Nephron (organoid): ENCODE measurements around the gene UVRAG.

Experiments
- H3K27ac Mint-ChIP-seq, 3 experiments: 2 replicates each; pipeline ENCODE4 v1.8.0; 2020; ENCODE audit warnings: mixed read lengths in 3 of 3, mild to moderate bottlenecking in 2 of 3, moderate library complexity in 1 of 3
- H3K27me3 Mint-ChIP-seq: 2 replicates; pipeline ENCODE4 v1.8.0; 2021; ENCODE audit warnings: low read depth, mild to moderate bottlenecking, moderate library complexity, mixed read lengths
- H3K36me3 Mint-ChIP-seq: 2 replicates; pipeline ENCODE4 v1.8.0; 2020; ENCODE audit warnings: low read depth, mixed read lengths
- H3K4me1 Mint-ChIP-seq: 2 replicates; pipeline ENCODE4 v1.8.0; 2020; ENCODE audit warnings: mixed read lengths
- H3K4me3 Mint-ChIP-seq, 3 experiments: 2 replicates each; pipeline ENCODE4 v1.8.0; 2020; ENCODE audit warnings: mild to moderate bottlenecking in 3 of 3, mixed read lengths in 3 of 3, moderate library complexity in 2 of 3
- H3K9me3 Mint-ChIP-seq: 2 replicates; pipeline ENCODE4 v1.8.0; 2020; ENCODE audit warnings: mixed read lengths
- CTCF ChIP-seq, 3 experiments: fragments of 200-600 bp; sonication (generic); IDR thresholded peaks; one replicate each; pipeline ENCODE4 v1.5.0; 2021; ENCODE audit warnings: antibody characterized with exemption in 3 of 3; ENCODE audit not compliant: unreplicated experiment in 3 of 3

UVRAG gene

DNA sequence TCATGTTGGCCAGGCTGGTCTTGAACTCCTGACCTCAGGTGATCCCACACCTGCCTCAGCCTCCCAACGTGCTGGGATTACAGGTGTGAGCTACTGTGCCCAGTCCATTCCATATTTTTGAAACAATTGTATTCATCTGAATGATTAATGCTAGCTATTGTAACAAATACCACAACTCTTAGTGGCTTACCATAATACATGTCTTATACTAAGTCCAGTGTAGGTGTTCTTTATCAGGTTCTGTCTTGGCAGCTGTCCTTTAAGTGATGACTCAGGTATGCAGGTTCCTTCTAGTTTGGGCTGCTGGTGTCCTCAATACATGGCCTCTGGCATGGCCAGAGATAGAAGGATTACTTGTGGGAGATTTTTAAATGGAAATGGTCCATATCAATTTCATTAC lies 39.0 kb downstream of the UVRAG start:
- Mint-ChIP-seq H3K9me3 (no peaks in the 10 kb centered on the region), H3K4me3 (no peak overlapping the region), H3K4me1 (peaks cover 12% of the 10 kb centered on the region), H3K27ac (no peak overlapping the region), H3K36me3 (peaks cover 31% of the 10 kb centered on the region), H3K27me3 (no peaks in the 10 kb centered on the region)
- TF ChIP-seq CTCF (IDR thresholded peaks at IDR 0.05; ENCODE audit: unreplicated experiment in 3 of 3) = no peak

DNA sequence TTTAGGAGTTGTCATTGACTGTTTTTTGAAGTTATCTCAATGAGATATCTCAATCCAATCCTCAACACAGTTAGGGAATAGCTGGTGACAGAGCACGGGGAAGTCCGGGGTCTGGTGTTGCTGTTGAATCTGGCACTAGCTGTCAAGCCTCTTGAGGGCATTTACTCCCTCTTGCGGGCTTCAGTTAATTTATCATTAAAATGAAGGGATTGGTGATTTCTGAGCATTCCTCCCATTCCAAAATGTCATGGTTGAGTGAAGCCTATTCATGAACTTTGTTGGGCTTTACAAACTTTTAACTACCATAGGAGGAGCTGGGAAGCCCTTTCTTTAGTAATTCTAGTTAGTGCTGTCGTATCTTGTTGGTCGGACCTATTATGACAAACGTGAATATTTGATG lies 40.2 kb downstream of the UVRAG start:
- Mint-ChIP-seq H3K27ac (no peak overlapping the region), H3K4me3 (no peak overlapping the region), H3K4me1 (peaks cover 10% of the 10 kb centered on the region), H3K27me3 (no peaks in the 10 kb centered on the region), H3K36me3 (peaks cover 31% of the 10 kb centered on the region), H3K9me3 (no peaks in the 10 kb centered on the region)
- no peak for TF ChIP-seq CTCF (IDR thresholded peaks at IDR 0.05; ENCODE audit: unreplicated experiment in 3 of 3)

DNA sequence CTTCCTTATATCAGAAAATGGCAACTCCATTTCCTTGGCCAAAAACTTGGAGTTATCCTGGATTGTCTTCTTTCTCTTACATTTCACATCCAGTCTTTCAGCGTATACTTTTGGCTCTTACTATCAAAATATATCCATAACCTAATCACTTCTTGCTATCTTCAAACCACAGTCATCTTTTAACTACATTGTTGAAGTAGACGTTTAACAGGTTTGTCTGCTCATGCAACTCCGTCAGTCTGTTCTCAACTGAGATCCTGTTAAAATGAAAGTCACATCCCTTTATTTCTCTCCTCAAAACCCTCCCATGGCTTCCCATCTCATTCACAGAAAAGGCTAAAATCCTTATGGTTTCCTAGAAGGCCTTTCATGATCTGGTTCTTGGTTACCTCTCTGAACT lies 41.9 kb downstream of the UVRAG start:
- H3K4me3 Mint-ChIP-seq = no peak overlapping the region
- H3K36me3 Mint-ChIP-seq = peaks cover 31% of the 10 kb centered on the region
- H3K9me3 Mint-ChIP-seq = no peaks in the 10 kb centered on the region
- no peak for TF ChIP-seq CTCF (IDR thresholded peaks at IDR 0.05; ENCODE audit: unreplicated experiment in 3 of 3)
- no peak overlapping the region for H3K27ac Mint-ChIP-seq
- H3K4me1 Mint-ChIP-seq = no peaks in the 10 kb centered on the region
- H3K27me3 Mint-ChIP-seq = no peaks in the 10 kb centered on the region

GRCh38 chr11:75858042-75858441 lies 43.0 kb downstream of the UVRAG start:
- no peak for TF ChIP-seq CTCF (IDR thresholded peaks at IDR 0.05; ENCODE audit: unreplicated experiment in 3 of 3)
- H3K4me3 Mint-ChIP-seq = no peak overlapping the region
- no peak overlapping the region for H3K27ac Mint-ChIP-seq
- H3K4me1 Mint-ChIP-seq = no peaks in the 10 kb centered on the region
- H3K9me3 Mint-ChIP-seq = no peaks in the 10 kb centered on the region
- H3K27me3 Mint-ChIP-seq = no peaks in the 10 kb centered on the region
- H3K36me3 Mint-ChIP-seq = peaks cover 34% of the 10 kb centered on the region

DNA sequence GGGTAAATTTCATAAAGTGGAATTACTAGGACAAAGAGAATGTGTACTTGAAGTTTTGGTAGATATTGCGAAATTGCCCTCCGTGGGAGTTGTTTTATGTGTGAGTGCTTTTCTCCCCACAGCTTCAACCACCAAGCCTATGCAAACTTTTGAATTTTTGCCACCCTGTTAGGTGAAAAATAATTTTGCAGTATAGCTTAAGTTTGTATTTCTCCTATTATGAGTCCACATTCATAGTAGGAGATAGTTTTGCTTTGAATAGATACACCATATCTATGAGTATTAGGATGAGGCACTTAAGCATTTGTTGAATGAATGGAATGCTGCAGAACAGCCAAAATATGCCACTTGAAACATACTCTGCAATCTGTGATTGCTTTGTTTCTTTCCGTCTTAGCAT lies 43.6 kb downstream of the UVRAG start:
- Mint-ChIP-seq H3K36me3 (peaks cover 36% of the 10 kb centered on the region), H3K4me3 (no peak overlapping the region), H3K9me3 (no peaks in the 10 kb centered on the region), H3K4me1 (no peaks in the 10 kb centered on the region), H3K27me3 (no peaks in the 10 kb centered on the region), H3K27ac (no peak overlapping the region)
- no peak for TF ChIP-seq CTCF (IDR thresholded peaks at IDR 0.05; ENCODE audit: unreplicated experiment in 3 of 3)

GRCh38 chr11:75859614-75860013 lies 44.6 kb downstream of the UVRAG start:
- no peaks in the 10 kb centered on the region for H3K27me3 Mint-ChIP-seq
- no peak for TF ChIP-seq CTCF (IDR thresholded peaks at IDR 0.05; ENCODE audit: unreplicated experiment in 3 of 3)
- H3K9me3 Mint-ChIP-seq = no peaks in the 10 kb centered on the region
- peaks cover 38% of the 10 kb centered on the region for H3K36me3 Mint-ChIP-seq
- H3K4me1 Mint-ChIP-seq = no peaks in the 10 kb centered on the region
- no peak overlapping the region for H3K27ac Mint-ChIP-seq
- H3K4me3 Mint-ChIP-seq = no peak overlapping the region
